GM21528 (cell line): ENCODE measurements around the gene COL9A3.

Experiments used
- ATAC-seq: cut with Tn5 transposase; IDR thresholded peaks from one replicate; pipeline ENCODE4 v1.9.1; 2021; ENCODE audit warnings: mild to moderate bottlenecking, moderate library complexity; ENCODE audit not compliant: unreplicated experiment, low FRiP score

COL9A3 gene

GRCh38 chr20:62795023-62795761 lies 21.7 kb upstream of the COL9A3 start:
- no peak for ATAC-seq

- ATAC-seq = peak; percentile 1
These were observed 20.0 kb upstream of the COL9A3 start for GRCh38 chr20:62796699-62797491.

- ATAC-seq = no peak
These were observed 18.9 kb upstream of the COL9A3 start for GRCh38 chr20:62797671-62798532.

GRCh38 chr20:62799036-62799435 lies 17.8 kb upstream of the COL9A3 start:
- no peak for ATAC-seq

- no peak for ATAC-seq
These were observed 17.4 kb upstream of the COL9A3 start for GRCh38 chr20:62799459-62799858.

- ATAC-seq = no peak
These were observed 17.0 kb upstream of the COL9A3 start for GRCh38 chr20:62799873-62800272.

- ATAC-seq = no peak
These were observed 16.3 kb upstream of the COL9A3 start for GRCh38 chr20:62800314-62801259.

GRCh38 chr20:62801284-62802010 lies 15.4 kb upstream of the COL9A3 start:
- no peak for ATAC-seq

GRCh38 chr20:62802026-62802712 lies 14.7 kb upstream of the COL9A3 start:
- ATAC-seq = no peak

- ATAC-seq = no peak
These were observed 12.7 kb upstream of the COL9A3 start for GRCh38 chr20:62804021-62804626.

- ATAC-seq = peak; percentile 51
These were observed 12.2 kb upstream of the COL9A3 start, which contains the start of gene OGFR for GRCh38 chr20:62804627-62805154. TSS of gene OGFR (plus strand) at chr20:62804835. CDS start at chr20:62804860, 25 bp downstream.

GRCh38 chr20:62805155-62805710 lies 11.6 kb upstream of the COL9A3 start:
- peak; percentile 29 for ATAC-seq

- ATAC-seq = no peak
These were observed 11.0 kb upstream of the COL9A3 start for GRCh38 chr20:62805711-62806382.

GRCh38 chr20:62806383-62807050 lies 10.3 kb upstream of the COL9A3 start:
- no peak for ATAC-seq

GRCh38 chr20:62807444-62808210 lies 9.2 kb upstream of the COL9A3 start:
- no peak for ATAC-seq
